Neuronal stem cell (in vitro differentiated cells): ENCODE measurements around the gene SBNO2.

Experiments
- DNase-seq: peaks from one replicate; pipeline ENCODE4 v3.0.0-alpha.2; 2013; ENCODE audit warnings: low spot score
- H2AFZ ChIP-seq: one replicate; pipeline ENCODE4 v1.6.1; 2013; ENCODE audit warnings: mild to moderate bottlenecking, low read length, inconsistent platforms
- H2AK5ac ChIP-seq: 2 replicates; pipeline ENCODE4 v1.6.1; 2013; ENCODE audit warnings: low read depth, mild to moderate bottlenecking, inconsistent platforms, low read length, moderate library complexity, mixed read lengths
- H2BK120ac ChIP-seq: 2 replicates; pipeline ENCODE4 v1.6.1; 2013; ENCODE audit warnings: low read depth, mild to moderate bottlenecking, inconsistent platforms, low read length, moderate library complexity, mixed read lengths
- H2BK12ac ChIP-seq: one replicate; pipeline ENCODE4 v1.6.1; 2013; ENCODE audit warnings: low read length, inconsistent platforms
- H2BK15ac ChIP-seq: 2 replicates; pipeline ENCODE4 v1.6.1; 2013; ENCODE audit warnings: mild to moderate bottlenecking, low read length, inconsistent platforms, mixed read lengths
- H2BK5ac ChIP-seq: one replicate; pipeline ENCODE4 v1.6.1; 2013; ENCODE audit warnings: inconsistent platforms, mild to moderate bottlenecking, low read length, moderate library complexity
- H3K14ac ChIP-seq: one replicate; pipeline ENCODE4 v1.6.1; 2013; ENCODE audit warnings: low read length, inconsistent platforms
- H3K18ac ChIP-seq: 2 replicates; pipeline ENCODE4 v1.6.1; 2013; ENCODE audit warnings: low read length, inconsistent platforms
- H3K23ac ChIP-seq: 2 replicates; pipeline ENCODE4 v1.6.1; 2013; ENCODE audit warnings: low read depth, mild to moderate bottlenecking, mixed read lengths, low read length, inconsistent platforms; ENCODE audit not compliant: poor library complexity
- H3K27ac ChIP-seq: replicated peaks from 3 replicates; pipeline ENCODE4 v1.5.1; 2013; ENCODE audit warnings: low read length, inconsistent platforms
- H3K27me3 ChIP-seq, 3 experiments: 2 replicates each; pipeline ENCODE4 v1.6.1; 2013; ENCODE audit warnings: low read length in 3 of 3, mild to moderate bottlenecking in 2 of 3, inconsistent platforms in 1 of 3, low read depth in 1 of 3, mixed read lengths in 1 of 3, moderate library complexity in 1 of 3; ENCODE audit not compliant: control insufficient read depth in 3 of 3, insufficient read depth in 3 of 3
- H3K36me3 ChIP-seq, 2 donors: replicated peaks in 1 of 2; 2 replicates each; pipeline ENCODE4 v1.6.1; 2013; ENCODE audit warnings: low read length in 2 of 2; ENCODE audit not compliant: control insufficient read depth in 2 of 2, insufficient read depth in 2 of 2
- H3K4ac ChIP-seq: 2 replicates; pipeline ENCODE4 v1.6.1; 2013; ENCODE audit warnings: inconsistent platforms, mild to moderate bottlenecking, low read length, moderate library complexity
- H3K4me1 ChIP-seq, 2 donors: 1 replicate in 1 of 2; 2 replicates in 1 of 2; pipeline ENCODE4 v1.6.1; 2013; ENCODE audit warnings: low read length in 2 of 2, low read depth in 1 of 2; ENCODE audit not compliant: control insufficient read depth in 2 of 2, insufficient read depth in 1 of 2
- H3K4me2 ChIP-seq: one replicate; pipeline ENCODE4 v1.6.1; 2013; ENCODE audit warnings: mild to moderate bottlenecking, low read length, inconsistent platforms; ENCODE audit not compliant: insufficient read depth, poor library complexity, severe bottlenecking
- H3K4me3 ChIP-seq, 2 donors: 2 replicates each; pipeline ENCODE4 v1.5.1; 2013; ENCODE audit warnings: low read length in 2 of 2, mild to moderate bottlenecking in 2 of 2, inconsistent platforms in 1 of 2, moderate library complexity in 1 of 2
- H3K79me1 ChIP-seq: one replicate; pipeline ENCODE4 v1.6.1; 2013; ENCODE audit warnings: low read depth, mild to moderate bottlenecking, inconsistent platforms, low read length, moderate library complexity
- H3K9ac ChIP-seq: one replicate; pipeline ENCODE4 v1.6.1; 2013; ENCODE audit warnings: mild to moderate bottlenecking, low read depth, low read length, inconsistent platforms; ENCODE audit not compliant: poor library complexity
- H3K9me3 ChIP-seq, 2 donors: replicated peaks in 1 of 2; 2 replicates each; pipeline versions ENCODE3 to v1.6.1; 2013; ENCODE audit warnings: low read length in 2 of 2, mild to moderate bottlenecking in 2 of 2, inconsistent platforms in 1 of 2, low read depth in 1 of 2, mixed read lengths in 1 of 2, moderate library complexity in 1 of 2; ENCODE audit not compliant: control insufficient read depth in 2 of 2, insufficient read depth in 1 of 2
- H4K8ac ChIP-seq: one replicate; pipeline ENCODE4 v1.6.1; 2013; ENCODE audit warnings: low read depth, mild to moderate bottlenecking, inconsistent platforms, low read length, moderate library complexity
- H4K91ac ChIP-seq: one replicate; pipeline ENCODE4 v1.6.1; 2013; ENCODE audit warnings: low read length, low read depth, mild to moderate bottlenecking, inconsistent platforms; ENCODE audit not compliant: poor library complexity
- WGBS, 2 donors: extraction: QIAGEN DNeasy Blood & Tissue Kit; methylation state at CpG; one replicate each; pipeline ENCODE4 v1.1.7; 2013; ENCODE audit warnings: missing lambda C conversion rate in 2 of 2, mixed read lengths in 1 of 2; ENCODE audit not compliant: insufficient read length in 2 of 2, insufficient replicate concordance in 1 of 2; ENCODE audit errors: extremely low coverage in 2 of 2; 5-methylcytosine and 5-hydroxymethylcytosine counted together

The SBNO2 gene

GRCh38 chr19:1145635-1146411 is 28.2 kb downstream of the SBNO2 start:
- peak overlapping the region; percentile 37 for H2BK15ac ChIP-seq
- H3K14ac ChIP-seq = peak overlapping the region; percentile 71
- H2AFZ ChIP-seq = no peak overlapping the region
- no peaks in the 10 kb centered on the region for H3K27me3 ChIP-seq
- H3K4ac ChIP-seq = no peak overlapping the region
- H2BK12ac ChIP-seq = peak overlapping the region; percentile 41
- H2AK5ac ChIP-seq = peak overlapping the region; percentile 6
- no peak overlapping the region for H3K27ac ChIP-seq
- H4K8ac ChIP-seq = no peak overlapping the region
- H3K9me3 ChIP-seq = peaks cover 2% of the 10 kb centered on the region in 2 donors
- H3K4me2 ChIP-seq = no peak overlapping the region
- peaks cover 14 to 19% of the 10 kb centered on the region in 2 donors for H3K36me3 ChIP-seq
- H3K4me3 ChIP-seq = no peak overlapping the region
- H3K79me1 ChIP-seq = peaks cover 16% of the 10 kb centered on the region
- peaks cover 3 to 7% of the 10 kb centered on the region in 2 donors for H3K4me1 ChIP-seq
- no peak overlapping the region for H3K23ac ChIP-seq
- no CpG with 5 or more reads among the region's 26 CpGs for WGBS, 2 donors
- H3K18ac ChIP-seq = peak overlapping the region; percentile 76
- no peak for DNase-seq
- peak overlapping the region; percentile 21 for H3K9ac ChIP-seq
- H2BK120ac ChIP-seq = peak overlapping the region; percentile 44
- peak overlapping the region; percentile 19 for H2BK5ac ChIP-seq
- H4K91ac ChIP-seq = no peak overlapping the region

DNA sequence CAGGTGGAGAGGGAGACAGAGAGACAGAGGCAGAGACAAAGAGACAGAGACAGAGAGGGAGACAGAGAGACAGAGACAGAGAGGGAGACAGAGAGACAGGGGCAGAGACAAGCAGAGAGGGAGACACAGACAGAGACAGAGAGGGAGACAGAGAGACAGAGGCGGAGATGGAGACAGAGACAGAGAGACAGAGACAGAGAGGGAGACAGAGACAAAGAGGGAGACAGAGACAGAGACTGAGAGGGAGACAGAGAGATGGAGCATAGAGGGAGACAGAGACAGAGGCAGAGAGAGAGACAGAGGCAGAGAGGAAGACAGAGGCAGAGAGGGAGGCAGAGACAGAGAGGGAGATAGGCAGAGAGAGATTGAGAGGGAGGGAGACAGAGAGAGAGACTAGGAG is 29.3 kb downstream of the SBNO2 start:
- Histone ChIP-seq H3K14ac (no peak overlapping the region), H4K91ac (no peak overlapping the region), H3K23ac (no peak overlapping the region), H4K8ac (no peak overlapping the region), H3K4ac (no peak overlapping the region), H3K4me3 (no peak overlapping the region), H3K4me2 (no peak overlapping the region), H2BK15ac (no peak overlapping the region), H3K4me1 (peaks cover 3 to 7% of the 10 kb centered on the region in 2 donors), H3K27me3 (no peaks in the 10 kb centered on the region), H2AK5ac (no peak overlapping the region), H3K27ac (no peak overlapping the region), H2AFZ (no peak overlapping the region), H3K9ac (no peak overlapping the region), H3K18ac (no peak overlapping the region), H3K36me3 (peaks cover 14 to 19% of the 10 kb centered on the region in 2 donors), H2BK12ac (no peak overlapping the region), H2BK5ac (no peak overlapping the region), H2BK120ac (no peak overlapping the region), H3K79me1 (peaks cover 18% of the 10 kb centered on the region), H3K9me3 (peaks cover 2% of the 10 kb centered on the region in 2 donors)
- WGBS, 2 donors = no CpG with 5 or more reads among the region's 1 CpG
- no peak for DNase-seq

- H2AFZ ChIP-seq = no peak overlapping the region
- no peak overlapping the region for H2BK12ac ChIP-seq
Measured at GRCh38 chr19:1143828-1144399, 30.2 kb downstream of the SBNO2 start.

GRCh38 chr19:1141944-1142343 is 32.1 kb downstream of the SBNO2 start:
- no peak overlapping the region for H3K27ac ChIP-seq
- peaks cover 2% of the 10 kb centered on the region in 2 donors for H3K9me3 ChIP-seq
- peaks cover 7% of the 10 kb centered on the region for H3K79me1 ChIP-seq
- peak overlapping the region in 1 of 2 donors; percentile 4 for H3K4me3 ChIP-seq
- peak overlapping the region; percentile 60 for H3K23ac ChIP-seq
- H4K8ac ChIP-seq = no peak overlapping the region
- H2AFZ ChIP-seq = no peak overlapping the region
- no peak for DNase-seq
- no peaks in the 10 kb centered on the region for H3K27me3 ChIP-seq
- no peak overlapping the region for H3K4me2 ChIP-seq
- peaks cover 11 to 17% of the 10 kb centered on the region in 2 donors for H3K36me3 ChIP-seq
- H3K4me1 ChIP-seq = peaks cover 3 to 4% of the 10 kb centered on the region in 2 donors
- no peak overlapping the region for H2BK15ac ChIP-seq
- H2BK12ac ChIP-seq = no peak overlapping the region
- peak overlapping the region; percentile 29 for H2BK5ac ChIP-seq
- H3K14ac ChIP-seq = no peak overlapping the region
- H2AK5ac ChIP-seq = peak overlapping the region; percentile 6
- H2BK120ac ChIP-seq = no peak overlapping the region
- no peak overlapping the region for H3K4ac ChIP-seq
- no peak overlapping the region for H4K91ac ChIP-seq
- peak overlapping the region; percentile 78 for H3K18ac ChIP-seq
- WGBS, 2 donors = 100% methylated on average over 2 of the region's 5 CpGs; no CpG with 5 or more reads in 1 of the 2 donors
- no peak overlapping the region for H3K9ac ChIP-seq

More at GRCh38 chr19:1143828-1144399, 30.2 kb downstream of the SBNO2 start:
- Histone ChIP-seq H3K36me3 (peaks cover 11 to 19% of the 10 kb centered on the region in 2 donors), H2BK15ac (no peak overlapping the region), H2BK5ac (no peak overlapping the region), H3K79me1 (peaks cover 14% of the 10 kb centered on the region), H2BK120ac (no peak overlapping the region), H3K9me3 (peaks cover 2% of the 10 kb centered on the region in 2 donors), H3K18ac (no peak overlapping the region), H3K4me2 (no peak overlapping the region), H4K91ac (no peak overlapping the region), H3K4me1 (peaks cover 3 to 7% of the 10 kb centered on the region in 2 donors), H3K4me3 (no peak overlapping the region), H3K27me3 (no peaks in the 10 kb centered on the region), H3K9ac (no peak overlapping the region), H2AK5ac (peak overlapping the region; percentile 73), H3K14ac (no peak overlapping the region), H4K8ac (no peak overlapping the region), H3K23ac (no peak overlapping the region), H3K27ac (no peak overlapping the region), H3K4ac (no peak overlapping the region)
- WGBS, 2 donors = no CpG with 5 or more reads among the region's 33 CpGs
- DNase-seq = no peak
